ENCODE data around the gene SLC16A5. TPM values are rescaled to one million over a fixed set of nuclear protein-coding genes. Genes with fewer than 3 reads are reported as not detected.

The SLC16A5 gene
- polyA plus RNA-seq, 1 donor from 2014 or later: not detected

DNA sequence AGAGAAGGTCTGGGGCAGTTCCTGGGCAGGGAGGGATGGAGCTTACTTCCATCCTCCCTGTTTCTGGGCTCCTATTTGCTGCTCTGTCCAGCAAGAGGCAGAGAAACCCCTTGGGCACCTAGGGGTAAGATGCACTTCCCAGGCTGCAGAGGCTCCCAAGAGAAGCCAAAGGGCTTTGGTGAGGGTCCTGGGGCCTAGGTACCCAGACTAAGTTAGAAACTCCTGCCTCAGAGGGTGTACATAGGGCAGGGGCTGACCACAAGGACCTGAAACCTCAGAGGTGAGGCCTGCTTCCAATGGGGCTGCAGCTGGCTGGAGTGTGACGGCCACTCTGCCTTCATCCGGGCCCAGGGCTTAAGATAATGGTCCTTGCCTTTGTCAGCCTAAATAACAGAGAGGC, 20.4 kb downstream of the SLC16A5 start:
- Histone ChIP-seq H3K27ac (ENCODE audit: low read length) (no peak overlapping the region), H3K9me2 (ENCODE audit: insufficient read depth, low read length) (no peaks in the 10 kb centered on the region), H3K4me2 (ENCODE audit: low read length) (no peak overlapping the region), H3K4me3 (ENCODE audit: low read length) (no peak overlapping the region), H3F3A (ENCODE audit: insufficient read depth, low read length, poor library complexity, severe bottlenecking) (no peaks in the 10 kb centered on the region), H4K20me1 (ENCODE audit: insufficient read depth) (no peaks in the 10 kb centered on the region), H2AFZ (ENCODE audit: low read depth, low read length) (no peak overlapping the region), H3K9me3 (ENCODE audit: low read length) (no peaks in the 10 kb centered on the region), H3K36me3 (ENCODE audit: insufficient read depth, low read length) (no peaks in the 10 kb centered on the region), H3K79me2 (replicated peaks; ENCODE audit: insufficient read depth, low read length) (peaks cover 6% of the 10 kb centered on the region), H3K9ac (ENCODE audit: low read length) (no peak overlapping the region), H3K27me3 (ENCODE audit: insufficient read depth, low read depth, low read length) (no peaks in the 10 kb centered on the region)
- TF ChIP-seq RAD21 (conservative IDR thresholded peaks at IDR 0.05) (no peak), MXI1 (conservative IDR thresholded peaks at IDR 0.05; ENCODE audit: poor library complexity, severe bottlenecking) (no peak), TAF1 (IDR thresholded peaks at IDR 0.05; ENCODE audit: low read depth) (no peak), SMC3 (conservative IDR thresholded peaks at IDR 0.05; ENCODE audit: poor library complexity) (no peak), POLR2AphosphoS5 (IDR thresholded peaks at IDR 0.05) (no peak), EP300 (conservative IDR thresholded peaks at IDR 0.05; ENCODE audit: poor library complexity, severe bottlenecking) (no peak), EZH2 (IDR thresholded peaks at IDR 0.05; ENCODE audit: borderline replicate concordance, insufficient read depth, low read length, poor library complexity, severe bottlenecking) (no peak)
- TF ChIP-seq, protein P1, sequence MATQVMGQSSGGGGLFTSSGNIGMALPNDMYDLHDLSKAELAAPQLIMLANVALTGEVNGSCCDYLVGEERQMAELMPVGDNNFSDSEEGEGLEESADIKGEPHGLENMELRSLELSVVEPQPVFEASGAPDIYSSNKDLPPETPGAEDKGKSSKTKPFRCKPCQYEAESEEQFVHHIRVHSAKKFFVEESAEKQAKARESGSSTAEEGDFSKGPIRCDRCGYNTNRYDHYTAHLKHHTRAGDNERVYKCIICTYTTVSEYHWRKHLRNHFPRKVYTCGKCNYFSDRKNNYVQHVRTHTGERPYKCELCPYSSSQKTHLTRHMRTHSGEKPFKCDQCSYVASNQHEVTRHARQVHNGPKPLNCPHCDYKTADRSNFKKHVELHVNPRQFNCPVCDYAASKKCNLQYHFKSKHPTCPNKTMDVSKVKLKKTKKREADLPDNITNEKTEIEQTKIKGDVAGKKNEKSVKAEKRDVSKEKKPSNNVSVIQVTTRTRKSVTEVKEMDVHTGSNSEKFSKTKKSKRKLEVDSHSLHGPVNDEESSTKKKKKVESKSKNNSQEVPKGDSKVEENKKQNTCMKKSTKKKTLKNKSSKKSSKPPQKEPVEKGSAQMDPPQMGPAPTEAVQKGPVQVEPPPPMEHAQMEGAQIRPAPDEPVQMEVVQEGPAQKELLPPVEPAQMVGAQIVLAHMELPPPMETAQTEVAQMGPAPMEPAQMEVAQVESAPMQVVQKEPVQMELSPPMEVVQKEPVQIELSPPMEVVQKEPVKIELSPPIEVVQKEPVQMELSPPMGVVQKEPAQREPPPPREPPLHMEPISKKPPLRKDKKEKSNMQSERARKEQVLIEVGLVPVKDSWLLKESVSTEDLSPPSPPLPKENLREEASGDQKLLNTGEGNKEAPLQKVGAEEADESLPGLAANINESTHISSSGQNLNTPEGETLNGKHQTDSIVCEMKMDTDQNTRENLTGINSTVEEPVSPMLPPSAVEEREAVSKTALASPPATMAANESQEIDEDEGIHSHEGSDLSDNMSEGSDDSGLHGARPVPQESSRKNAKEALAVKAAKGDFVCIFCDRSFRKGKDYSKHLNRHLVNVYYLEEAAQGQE (IDR thresholded peaks at IDR 0.05; ENCODE audit: borderline replicate concordance): no peak
- TF ChIP-seq, protein P2, sequence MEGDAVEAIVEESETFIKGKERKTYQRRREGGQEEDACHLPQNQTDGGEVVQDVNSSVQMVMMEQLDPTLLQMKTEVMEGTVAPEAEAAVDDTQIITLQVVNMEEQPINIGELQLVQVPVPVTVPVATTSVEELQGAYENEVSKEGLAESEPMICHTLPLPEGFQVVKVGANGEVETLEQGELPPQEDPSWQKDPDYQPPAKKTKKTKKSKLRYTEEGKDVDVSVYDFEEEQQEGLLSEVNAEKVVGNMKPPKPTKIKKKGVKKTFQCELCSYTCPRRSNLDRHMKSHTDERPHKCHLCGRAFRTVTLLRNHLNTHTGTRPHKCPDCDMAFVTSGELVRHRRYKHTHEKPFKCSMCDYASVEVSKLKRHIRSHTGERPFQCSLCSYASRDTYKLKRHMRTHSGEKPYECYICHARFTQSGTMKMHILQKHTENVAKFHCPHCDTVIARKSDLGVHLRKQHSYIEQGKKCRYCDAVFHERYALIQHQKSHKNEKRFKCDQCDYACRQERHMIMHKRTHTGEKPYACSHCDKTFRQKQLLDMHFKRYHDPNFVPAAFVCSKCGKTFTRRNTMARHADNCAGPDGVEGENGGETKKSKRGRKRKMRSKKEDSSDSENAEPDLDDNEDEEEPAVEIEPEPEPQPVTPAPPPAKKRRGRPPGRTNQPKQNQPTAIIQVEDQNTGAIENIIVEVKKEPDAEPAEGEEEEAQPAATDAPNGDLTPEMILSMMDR (IDR thresholded peaks at IDR 0.05; ENCODE audit: poor library complexity, severe bottlenecking): no peak

DNA sequence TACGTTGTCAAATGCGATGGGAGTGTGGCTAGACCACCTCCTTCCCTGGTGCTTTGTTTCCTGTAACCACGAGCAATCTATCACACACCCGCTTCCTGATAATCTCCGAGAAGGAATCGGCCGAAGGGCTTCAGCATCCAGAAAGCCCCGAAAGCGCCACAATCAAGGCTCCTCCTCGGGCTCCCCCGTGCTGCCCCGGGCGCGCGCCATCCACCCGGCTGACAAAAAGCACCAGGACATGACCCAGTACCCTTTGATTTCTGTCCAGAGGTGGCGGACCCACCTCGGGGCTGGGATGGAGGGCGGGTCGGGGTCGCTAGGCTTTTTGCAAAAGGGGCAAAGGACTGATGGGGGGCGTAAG, 21.3 kb downstream of the SLC16A5 start:
- Histone ChIP-seq H3K27me3 (ENCODE audit: insufficient read depth, low read depth, low read length) (no peaks in the 10 kb centered on the region), H3K36me3 (ENCODE audit: insufficient read depth, low read length) (no peaks in the 10 kb centered on the region), H3K9ac (ENCODE audit: low read length) (peak overlapping the region; percentile 64), H4K20me1 (ENCODE audit: insufficient read depth) (no peaks in the 10 kb centered on the region), H2AFZ (ENCODE audit: low read depth, low read length) (peak overlapping the region; percentile 95), H3K27ac (ENCODE audit: low read length) (no peak overlapping the region), H3F3A (ENCODE audit: insufficient read depth, low read length, poor library complexity, severe bottlenecking) (no peaks in the 10 kb centered on the region), H3K79me2 (replicated peaks; ENCODE audit: insufficient read depth, low read length) (peaks cover 6% of the 10 kb centered on the region), H3K4me2 (ENCODE audit: low read length) (peak overlapping the region; percentile 40), H3K4me3 (ENCODE audit: low read length) (peak overlapping the region; percentile 80), H3K9me2 (ENCODE audit: insufficient read depth, low read length) (no peaks in the 10 kb centered on the region), H3K9me3 (ENCODE audit: low read length) (no peaks in the 10 kb centered on the region)
- TF ChIP-seq, protein P2 (IDR thresholded peaks at IDR 0.05; ENCODE audit: poor library complexity, severe bottlenecking): no peak
- TF ChIP-seq, protein P1 (IDR thresholded peaks at IDR 0.05; ENCODE audit: borderline replicate concordance): no peak
- TF ChIP-seq EZH2 (IDR thresholded peaks at IDR 0.05; ENCODE audit: borderline replicate concordance, insufficient read depth, low read length, poor library complexity, severe bottlenecking) (no peak), POLR2AphosphoS5 (IDR thresholded peaks at IDR 0.05) (no peak), MXI1 (conservative IDR thresholded peaks at IDR 0.05; ENCODE audit: poor library complexity, severe bottlenecking) (no peak), EP300 (conservative IDR thresholded peaks at IDR 0.05; ENCODE audit: poor library complexity, severe bottlenecking) (no peak), RAD21 (conservative IDR thresholded peaks at IDR 0.05) (no peak), SMC3 (conservative IDR thresholded peaks at IDR 0.05; ENCODE audit: poor library complexity) (no peak), TAF1 (IDR thresholded peaks at IDR 0.05; ENCODE audit: low read depth) (no peak)
